ENCODE data around the gene LARP1B. TPM values are rescaled to one million over a fixed set of nuclear protein-coding genes. Genes with fewer than 3 reads are reported as not detected.
"Not testable (repeated sequence)": the region's sequence is repeated elsewhere in the genome, so short reads cannot be mapped to it uniquely, and the experiment has no call there.

The LARP1B gene
- total RNA-seq, 1 donor from 2014 or later, result 17.8 TPM

DNA sequence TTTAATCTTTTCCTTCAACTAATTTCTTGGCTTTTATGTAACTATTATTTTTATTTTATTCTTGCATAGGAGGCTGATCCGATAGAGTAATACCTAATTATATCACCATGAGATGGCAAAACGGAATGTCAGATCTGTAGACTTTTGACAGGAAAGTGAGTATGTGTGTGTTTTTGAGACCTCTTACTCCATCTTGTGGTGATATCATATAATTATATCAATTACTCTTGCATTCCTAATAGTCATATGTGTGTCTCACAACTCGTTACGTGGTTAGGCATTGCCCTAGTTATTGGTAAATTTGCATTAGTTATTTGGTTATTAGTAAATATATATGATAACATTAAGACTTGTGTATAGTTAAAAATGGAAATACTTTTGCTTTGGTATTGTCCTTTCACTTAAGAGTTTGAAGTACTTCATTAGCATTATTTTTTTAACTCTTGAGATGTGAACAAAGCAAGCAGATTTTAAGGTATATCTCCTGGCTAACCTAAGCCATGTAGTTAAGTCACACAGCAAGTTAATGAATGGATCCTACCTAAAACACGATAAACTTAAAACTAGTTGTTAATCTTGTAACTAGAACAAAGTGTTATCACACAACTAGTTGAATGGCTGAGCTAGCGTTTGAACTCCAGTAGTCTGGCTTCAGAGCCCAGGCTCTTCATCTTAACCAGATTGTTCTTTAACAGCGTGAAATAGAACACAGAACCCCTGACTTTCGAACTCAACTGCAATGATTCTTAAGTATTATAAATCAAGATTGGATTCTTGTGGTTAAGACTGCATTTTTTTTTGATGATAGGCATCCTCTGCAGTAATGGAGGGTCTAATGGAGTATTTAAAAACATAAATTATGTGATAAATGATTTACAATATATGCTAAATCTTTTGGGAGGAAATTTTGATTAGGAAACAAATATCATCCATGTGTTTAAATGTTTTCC, 159.4 kb downstream of the LARP1B start:
- intact Hi-C loops (cut with micrococcal nuclease), result loop anchor here (2.0 kb wide), 2 partner anchors 30 to 616 kb away; no protein-coding TSS in a partner anchor

DNA sequence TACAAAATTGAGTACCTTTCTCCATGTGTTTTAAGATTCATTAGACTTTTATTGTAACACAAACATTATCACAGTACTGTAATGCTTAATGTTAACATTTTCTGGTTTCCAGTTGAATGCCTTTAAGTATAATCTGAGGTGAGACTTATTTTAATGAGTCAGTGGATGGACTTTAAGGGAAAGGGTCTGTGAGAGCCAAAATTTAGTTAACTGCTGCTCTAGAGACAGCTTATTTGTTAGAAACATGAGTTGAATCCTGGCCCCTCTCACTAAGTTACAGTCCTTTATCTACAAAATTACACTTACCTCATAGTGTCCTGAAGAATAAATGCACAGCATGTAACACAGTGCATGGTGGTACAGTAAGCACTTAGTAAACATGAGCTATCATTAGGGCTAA, 160.5 kb downstream of the LARP1B start:
- intact Hi-C loops (cut with micrococcal nuclease), result loop anchor here (2.0 kb wide), 2 partner anchors 31 to 617 kb away; no protein-coding TSS in a partner anchor

DNA sequence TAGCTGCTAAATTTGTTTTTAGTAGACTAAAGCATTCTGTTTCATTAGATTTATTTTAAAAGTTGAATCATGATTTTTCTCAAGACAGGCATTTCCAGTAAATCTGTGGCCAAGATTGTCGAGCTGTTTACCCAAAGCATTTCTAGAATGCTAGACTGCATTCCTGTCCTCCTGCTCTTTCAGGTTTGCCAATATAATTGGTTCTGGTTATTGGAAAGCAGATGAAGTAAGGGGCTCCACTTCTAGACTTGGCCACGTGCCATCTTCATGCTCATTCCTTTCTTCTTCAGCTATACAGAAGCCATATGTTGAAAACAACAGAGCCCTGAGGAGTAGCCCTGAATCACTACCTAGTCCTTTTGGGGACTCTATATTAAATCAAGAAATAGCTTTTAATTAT, 164.0 kb downstream of the LARP1B start:
- intact Hi-C loops (cut with micrococcal nuclease), result no loop called here

DNA sequence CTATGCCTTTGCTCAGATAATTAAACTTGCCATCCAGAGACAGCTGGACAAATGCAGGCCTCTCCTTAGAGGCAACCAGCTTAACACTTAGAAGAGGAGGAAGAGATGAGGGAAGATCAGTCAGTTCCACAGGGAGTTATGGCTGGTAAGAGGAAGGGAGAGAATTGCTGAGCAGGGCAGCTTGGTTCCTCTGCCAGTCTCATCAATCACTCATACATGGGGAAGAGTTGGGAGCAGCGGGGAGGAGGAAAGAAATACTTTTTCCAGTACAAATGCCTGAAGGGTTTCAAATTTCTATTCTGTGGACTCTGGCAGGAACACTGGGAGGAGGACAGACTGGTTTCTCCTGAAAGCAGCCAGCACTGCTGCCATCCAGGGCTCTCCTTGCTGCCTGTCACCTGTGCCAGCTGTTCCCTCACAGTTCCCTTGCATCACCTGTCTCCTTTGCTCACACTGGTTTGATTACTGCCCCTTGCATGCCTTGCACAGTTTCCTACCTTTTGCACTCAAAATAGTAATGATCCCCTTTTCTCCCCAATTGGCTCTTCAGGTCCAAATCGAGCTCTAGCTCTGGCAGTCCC, 167.0 kb downstream of the LARP1B start:
- intact Hi-C loops (cut with micrococcal nuclease), result no loop called here

DNA sequence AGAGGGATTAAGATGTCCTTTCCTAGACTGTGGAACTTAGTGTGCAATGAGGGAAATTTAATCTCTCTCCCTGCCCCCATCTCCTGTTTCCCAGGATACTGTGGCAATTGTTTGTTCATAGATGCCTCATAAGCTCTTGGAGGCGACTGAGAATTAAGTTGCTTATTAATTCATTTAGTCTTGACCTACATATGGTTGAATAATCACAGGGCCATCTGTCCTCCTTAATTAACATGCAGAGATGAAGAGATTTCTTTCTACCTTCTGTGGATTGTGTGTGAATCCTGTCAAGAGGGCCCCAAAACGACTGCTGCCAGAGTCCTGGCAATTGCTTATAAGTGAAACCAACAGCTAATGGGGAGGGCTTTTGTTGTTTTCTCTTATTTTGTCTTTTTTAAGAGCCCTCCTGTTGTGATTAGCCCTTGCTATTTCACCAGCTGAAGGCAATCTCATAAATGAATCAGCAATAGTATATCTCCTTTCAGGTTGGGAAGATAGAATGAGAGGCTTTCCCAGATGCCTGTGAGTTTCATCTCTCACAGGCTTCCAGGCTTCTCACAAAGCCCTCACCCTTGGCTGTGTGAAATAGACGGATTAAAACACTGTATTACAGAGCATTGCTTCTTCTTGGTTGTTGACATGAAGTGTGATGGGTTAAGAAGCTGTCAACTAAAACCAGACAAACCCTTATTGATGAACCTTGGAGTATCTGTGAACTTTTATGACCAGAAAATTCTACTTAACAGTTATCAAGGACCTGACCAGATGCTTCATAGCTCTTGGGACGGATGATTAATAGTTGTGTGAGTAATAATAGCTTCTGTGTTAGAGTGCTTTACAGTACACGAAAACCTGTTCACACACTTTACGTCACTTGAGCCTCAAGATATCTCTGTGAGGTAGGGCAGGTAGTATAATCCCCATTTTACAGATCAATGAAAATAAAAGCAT, 168.0 kb downstream of the LARP1B start:
- intact Hi-C loops (cut with micrococcal nuclease), result no loop called here

DNA sequence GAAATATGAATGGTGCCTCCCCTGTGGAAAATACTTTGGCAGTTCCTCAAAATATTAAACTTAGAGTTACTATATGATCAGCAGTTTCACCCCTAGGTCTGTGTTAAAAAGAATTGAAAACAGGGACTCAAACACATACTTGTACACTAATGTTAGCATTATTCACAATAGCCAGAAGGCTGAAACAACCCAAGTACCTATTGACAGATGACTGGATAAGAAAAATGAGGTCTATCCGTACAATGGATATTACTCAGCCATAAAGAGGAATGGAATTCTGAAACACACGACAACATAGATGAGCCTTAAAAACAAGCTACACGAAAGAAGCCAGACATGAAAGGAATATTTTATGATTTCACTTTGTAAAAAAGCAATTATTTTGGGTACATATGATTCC, 171.6 kb downstream of the LARP1B start:
- intact Hi-C loops (cut with micrococcal nuclease), result no loop called here

DNA sequence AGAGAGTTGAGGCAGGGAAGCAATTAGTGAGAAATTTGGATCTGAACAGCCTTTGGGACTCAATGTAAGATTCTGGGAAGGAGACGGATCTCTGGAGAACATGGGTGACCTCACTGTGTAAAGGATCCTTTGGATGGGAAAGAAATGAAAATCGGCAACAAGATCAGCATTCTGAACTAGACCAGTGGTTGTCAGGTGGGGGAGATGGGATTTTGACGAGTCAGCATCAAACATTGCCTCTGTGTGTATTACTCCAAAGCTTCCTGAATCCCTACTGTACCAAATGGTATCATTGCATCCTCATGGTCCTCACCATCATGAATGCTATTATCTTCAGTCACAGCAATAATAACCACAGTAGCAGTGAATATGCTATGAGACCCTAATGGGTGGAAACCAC, 173.7 kb downstream of the LARP1B start:
- intact Hi-C loops (cut with micrococcal nuclease), result no loop called here

DNA sequence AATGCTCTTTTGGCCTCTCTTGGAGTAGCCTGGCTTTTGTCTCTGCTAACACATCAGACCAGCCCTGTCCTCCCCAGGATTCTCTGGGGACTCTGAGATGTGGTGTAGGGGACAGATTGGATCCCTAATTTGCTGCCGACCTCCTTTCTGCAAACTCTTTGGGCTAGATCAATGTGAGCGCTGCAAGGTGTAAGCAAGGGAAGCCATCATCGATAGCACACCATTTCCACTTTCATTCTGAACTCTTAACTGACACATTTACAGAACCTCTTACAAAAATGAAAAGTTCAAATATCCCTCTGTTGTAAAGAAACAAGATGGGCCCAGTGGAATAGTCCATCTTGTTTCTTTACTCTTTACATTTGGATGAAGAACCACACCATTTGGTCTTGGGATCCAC, 179.9 kb downstream of the LARP1B start:
- intact Hi-C loops (cut with micrococcal nuclease), result no loop called here

DNA sequence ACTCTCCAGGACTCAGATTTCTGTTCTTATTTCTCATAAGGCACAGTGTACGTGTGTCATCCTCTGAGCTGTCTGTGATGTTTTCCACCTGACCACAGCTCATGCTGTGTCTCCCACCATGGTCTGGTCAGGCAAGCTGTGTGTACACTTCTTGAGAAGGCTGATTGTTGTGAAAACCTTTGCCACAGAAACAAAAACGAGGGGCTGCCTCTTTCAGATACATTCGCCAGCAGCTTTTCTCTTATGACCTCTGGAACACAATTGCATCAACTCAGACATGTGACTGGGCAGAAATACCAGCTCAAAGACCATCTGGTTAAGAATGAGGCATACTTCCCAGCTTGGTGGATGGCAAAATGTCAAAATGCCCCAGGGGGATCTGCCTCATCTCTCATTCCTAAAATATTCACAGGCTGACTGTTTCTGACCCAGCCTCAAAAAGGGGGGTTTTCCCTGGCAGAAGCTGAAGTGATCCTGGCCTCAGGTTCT, 180.4 kb downstream of the LARP1B start:
- intact Hi-C loops (cut with micrococcal nuclease), result no loop called here

DNA sequence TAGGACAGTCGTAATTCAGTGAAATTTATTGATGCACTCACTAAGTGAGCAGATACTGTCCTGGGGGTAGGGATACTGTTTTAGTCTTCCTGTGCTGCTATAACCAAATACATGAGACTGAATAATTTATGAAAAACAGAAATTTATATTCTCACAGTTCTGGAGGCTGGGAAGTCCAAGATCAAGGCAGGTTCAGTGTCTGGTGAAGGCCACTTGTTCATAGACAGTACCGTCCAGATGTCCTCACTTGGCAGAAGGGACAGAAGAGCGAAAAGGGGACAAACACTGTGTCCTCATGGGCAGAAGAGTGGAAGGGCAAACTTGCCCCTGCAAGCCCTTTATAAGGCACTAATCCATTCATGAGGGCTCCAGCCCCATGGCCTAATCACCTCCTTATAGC, 180.9 kb downstream of the LARP1B start:
- intact Hi-C loops (cut with micrococcal nuclease), result no loop called here

DNA sequence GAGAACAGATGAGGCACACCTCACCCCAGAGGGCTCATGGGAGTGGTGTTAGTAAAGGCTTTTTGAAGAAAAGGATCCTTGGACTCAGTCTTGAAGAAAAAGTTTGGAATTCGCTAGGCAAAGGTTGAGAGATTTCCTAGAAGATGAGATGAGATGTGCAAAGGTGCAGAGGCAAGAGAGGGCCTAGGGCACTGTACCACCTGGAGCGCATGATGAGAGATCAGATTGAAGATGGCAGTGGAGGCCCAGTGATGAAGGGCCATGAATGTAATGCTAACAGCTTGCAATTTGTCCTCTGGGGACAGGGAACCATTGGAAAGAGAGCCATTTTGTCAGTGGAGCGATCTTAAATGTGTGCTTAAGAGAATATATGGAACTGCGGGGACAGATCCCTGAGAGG, 181.5 kb downstream of the LARP1B start:
- intact Hi-C loops (cut with micrococcal nuclease), result no loop called here

DNA sequence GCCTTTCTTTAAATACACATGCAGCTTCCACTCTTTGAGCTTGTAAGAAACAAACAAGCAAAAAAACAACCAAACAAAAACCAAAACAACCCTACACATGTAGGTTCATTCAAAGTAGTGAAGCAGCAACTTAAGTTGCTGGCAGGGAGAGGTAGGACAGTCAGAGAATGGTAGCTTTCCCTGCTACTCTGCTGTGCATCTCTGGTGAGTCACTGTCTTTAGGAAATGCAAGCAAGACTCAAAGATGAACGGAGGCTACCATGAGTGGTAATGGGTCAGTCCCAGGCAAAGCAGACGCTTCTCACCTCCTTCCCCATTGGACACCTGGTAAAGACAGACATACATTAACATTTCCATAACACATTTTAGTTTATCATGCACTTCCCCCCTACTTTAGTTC, 183.3 kb downstream of the LARP1B start:
- intact Hi-C loops (cut with micrococcal nuclease), result no loop called here

DNA sequence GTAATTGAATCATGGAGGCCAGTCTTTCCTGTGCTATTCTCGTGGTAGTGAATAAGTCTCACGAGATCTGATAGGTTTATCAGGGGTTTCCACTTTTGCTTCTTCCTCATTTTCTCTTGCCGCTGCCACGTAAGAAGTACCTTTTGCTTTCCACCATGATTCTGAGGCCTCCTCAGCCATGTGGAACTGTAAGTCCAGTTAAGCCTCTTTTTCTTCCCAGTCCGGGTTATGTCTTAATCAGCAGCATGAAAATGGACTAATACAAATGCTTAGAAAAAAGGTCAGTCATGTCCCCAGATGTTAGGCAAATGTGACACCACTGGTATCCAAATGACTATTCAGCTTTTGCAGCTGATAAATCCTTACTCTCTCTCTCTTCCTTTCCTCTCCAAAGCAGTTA, 184.3 kb downstream of the LARP1B start:
- intact Hi-C loops (cut with micrococcal nuclease), result not testable (repeated sequence)

DNA sequence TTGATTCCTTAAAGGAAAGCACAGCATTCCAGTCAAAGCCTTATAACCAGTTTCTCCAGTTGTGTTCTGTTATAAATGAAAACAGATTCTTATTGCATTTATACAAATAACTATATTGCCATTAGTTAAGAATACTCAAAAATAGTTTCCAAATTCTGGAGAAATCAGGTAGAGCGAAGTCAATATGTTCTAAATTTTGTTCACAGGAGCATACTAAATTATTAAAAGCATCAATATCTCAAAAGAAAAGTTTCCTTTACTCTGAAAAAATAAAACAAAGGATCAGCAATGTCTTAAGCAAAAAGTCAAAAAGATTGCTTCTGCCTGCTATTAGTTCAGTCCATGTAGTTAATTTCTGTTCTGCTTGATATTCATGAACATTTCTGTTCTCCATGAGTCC, 186.8 kb downstream of the LARP1B start:
- intact Hi-C loops (cut with micrococcal nuclease), result no loop called here

DNA sequence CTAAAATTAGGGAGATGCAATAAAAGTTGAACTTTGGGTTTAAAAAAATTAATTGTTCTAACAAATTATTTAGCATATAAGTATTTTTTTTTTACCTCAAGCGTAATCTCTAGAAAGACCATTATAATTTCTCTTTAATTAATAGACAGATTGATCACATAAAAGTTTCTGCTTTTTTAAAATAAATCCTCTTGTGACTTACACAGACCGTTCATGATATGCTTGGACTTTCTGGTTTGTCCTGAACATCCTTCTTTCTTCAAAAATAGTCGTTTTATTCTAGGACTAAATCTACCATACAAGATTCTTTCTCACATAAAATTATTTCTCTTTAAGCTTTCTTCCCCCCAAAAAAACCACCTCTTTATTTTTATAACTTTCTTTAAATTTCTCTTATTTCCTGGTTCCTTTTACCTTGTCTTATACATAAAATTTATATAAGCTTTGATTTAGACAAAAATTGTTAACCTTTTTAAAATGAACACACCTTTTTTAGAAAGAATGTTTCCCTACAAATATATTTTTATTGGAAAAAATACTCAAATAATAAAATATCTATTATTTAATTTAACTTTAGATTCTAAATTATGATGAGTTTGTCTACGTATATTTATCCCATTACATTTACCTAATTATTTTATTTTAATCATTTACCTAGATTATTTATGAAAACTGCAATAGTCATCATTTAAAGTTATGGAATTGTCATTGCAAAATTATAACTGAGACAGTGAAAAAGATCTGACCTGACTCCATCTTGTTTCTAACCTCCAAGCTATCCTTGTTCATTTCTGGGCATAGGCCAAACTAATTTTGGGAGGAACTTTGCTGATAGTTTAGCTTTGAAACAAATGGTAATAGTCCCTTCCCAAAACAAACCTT, 188.9 kb downstream of the LARP1B start:
- intact Hi-C loops (cut with micrococcal nuclease), result no loop called here

DNA sequence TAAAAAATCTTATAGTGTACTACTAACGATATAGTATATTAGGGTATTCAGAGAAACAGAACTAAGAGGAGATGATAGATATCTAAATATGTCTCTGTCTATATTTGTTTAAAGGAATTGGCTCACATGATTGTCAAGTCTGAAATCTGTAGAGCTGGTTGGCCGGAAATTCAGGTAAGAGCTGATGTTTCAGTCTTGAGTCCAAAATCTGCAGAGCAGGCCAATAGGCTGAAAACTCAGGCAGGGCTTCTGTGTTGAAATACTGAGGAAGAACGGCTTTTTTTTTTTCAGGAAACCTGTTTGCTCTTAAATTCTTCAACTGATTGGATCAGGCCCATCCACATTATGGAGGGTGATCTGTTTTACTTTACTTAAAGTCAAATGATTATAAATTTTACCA, 194.8 kb downstream of the LARP1B start:
- intact Hi-C loops (cut with micrococcal nuclease), result no loop called here

DNA sequence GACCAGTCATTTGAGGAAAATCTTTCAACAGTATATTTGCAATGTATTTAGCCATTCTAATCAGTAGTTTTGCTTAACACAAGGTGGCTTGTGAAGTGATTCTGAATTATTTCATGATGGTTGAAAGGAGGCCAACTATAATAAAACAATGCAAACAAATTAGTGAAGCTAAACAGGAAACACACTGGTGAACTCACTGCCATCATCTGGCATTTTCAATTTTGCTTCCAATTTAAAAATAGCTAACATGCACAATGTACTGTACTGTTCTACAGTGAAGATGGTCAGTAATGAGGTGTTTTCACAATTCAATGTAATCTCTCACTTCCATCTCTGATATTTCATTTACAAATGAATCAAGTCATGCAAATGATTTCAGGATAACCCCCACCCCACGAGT, 195.4 kb downstream of the LARP1B start:
- intact Hi-C loops (cut with micrococcal nuclease), result no loop called here

DNA sequence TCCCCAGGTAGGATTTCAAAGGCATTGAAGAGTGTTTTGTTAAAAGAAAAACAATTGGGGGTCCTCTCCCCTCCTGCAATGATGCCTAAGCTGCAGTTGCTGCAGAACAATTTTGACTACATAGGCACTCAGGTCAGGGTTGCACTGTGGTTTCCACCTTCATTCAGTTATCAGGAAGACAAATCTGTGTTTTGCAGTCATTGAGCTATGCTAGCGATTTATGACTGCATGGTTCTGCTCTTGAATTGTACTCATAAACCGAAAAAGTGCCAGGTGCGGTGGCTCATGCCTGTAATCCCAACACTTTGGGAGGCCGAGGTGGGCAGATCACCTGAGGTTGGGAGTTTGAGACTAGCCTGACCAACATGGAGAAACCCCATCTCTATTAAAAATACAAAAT, 197.1 kb downstream of the LARP1B start:
- intact Hi-C loops (cut with micrococcal nuclease), result not testable (repeated sequence)

DNA sequence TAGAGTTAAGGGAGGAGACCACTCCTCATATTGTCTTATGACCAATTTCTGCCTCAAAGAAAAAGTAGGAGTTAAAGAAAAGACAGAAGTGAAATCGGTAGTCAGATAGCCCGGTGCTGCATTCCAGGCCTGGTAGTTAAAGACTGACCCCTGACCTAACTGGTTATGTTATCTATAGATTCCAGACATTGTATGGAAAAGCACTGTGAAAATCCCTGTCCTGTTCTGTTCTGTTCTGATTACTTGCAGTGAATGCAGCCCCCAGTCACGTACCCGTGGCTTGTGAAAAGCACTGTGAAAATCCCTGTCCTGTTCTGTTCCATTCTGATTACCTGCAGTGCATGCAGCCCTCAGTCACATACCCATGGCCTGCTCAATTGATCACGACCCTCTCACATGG, 198.8 kb downstream of the LARP1B start:
- intact Hi-C loops (cut with micrococcal nuclease), result not testable (repeated sequence)

All from T-helper 1 cell treated with Interleukin-12 subunit alpha and Interleukin-12 subunit beta and Interleukin-4 antibody, amounts not matched to agents 30 ng/mL and 1 ng/mL, for 36 hours (primary cell).